ENCODE measurements around the gene PGM1.

- TF ChIP-seq CTCF (IDR thresholded peaks at IDR 0.05) (no peak), POLR2A (IDR thresholded peaks at IDR 0.05) (no peak)
Measured at GRCh38 chr1:63693944-63694571, 100.8 kb downstream of the PGM1 start.

Data from thyroid gland (tissue), 4 donors.